HG02678 (cell line): ENCODE data around the gene DCUN1D3.
"Not testable (repeated sequence)": the region's sequence is repeated elsewhere in the genome, so short reads cannot be mapped to it uniquely, and the experiment has no call there.

Source experiments
- ATAC-seq: cut with Tn5 transposase; IDR thresholded peaks from one replicate; pipeline ENCODE4 v1.9.1; 2021; ENCODE audit warnings: mild to moderate bottlenecking, moderate library complexity; ENCODE audit not compliant: unreplicated experiment

The DCUN1D3 gene

GRCh38 chr16:20838240-20838639, 61.9 kb downstream of the DCUN1D3 start:
- no peak for ATAC-seq

DNA sequence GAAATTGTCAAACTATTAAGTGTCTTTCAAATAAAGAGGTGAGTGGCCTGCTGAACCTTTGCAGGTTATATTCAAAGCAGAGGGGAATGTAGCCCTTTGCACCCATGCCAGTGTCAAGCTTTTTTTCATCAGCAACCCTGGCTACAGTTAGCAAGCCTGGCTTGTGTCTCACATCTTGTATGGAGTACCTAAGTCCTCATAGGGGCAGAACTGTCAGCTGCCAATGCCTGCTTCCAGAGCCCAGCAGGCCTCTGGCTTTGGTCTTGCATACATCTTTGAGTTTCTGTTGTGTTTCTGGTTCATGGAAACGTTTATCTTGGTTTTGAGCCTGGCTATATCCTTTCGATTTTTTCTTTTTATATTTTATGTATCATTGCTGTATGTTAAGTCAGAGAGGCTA, 67.1 kb downstream of the DCUN1D3 start:
- ATAC-seq = no peak

- no peak for ATAC-seq
Observed at GRCh38 chr16:20830372-20830771, 69.8 kb downstream of the DCUN1D3 start.

DNA sequence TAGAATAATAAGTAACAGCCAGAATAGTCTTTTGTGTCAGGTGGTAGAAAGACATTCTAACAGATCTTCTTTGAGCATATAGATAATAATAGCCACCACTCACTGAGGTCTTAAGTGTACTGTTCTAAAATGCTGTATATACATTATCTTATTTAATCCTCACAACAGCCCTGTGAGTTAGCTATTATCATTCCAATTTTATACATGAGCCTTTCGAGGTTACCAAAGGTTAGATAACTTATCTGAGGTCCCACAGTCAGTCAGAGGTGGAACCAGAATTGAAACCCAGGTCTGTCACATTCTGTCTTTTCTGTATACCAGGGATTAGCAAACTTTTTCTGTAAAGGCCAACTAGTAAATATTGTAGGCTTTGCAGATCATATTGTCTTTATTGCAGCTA, 70.6 kb downstream of the DCUN1D3 start:
- no peak for ATAC-seq

GRCh38 chr16:20826039-20826566, 74.1 kb downstream of the DCUN1D3 start:
- no peak for ATAC-seq

GRCh38 chr16:20822521-20823325, 77.4 kb downstream of the DCUN1D3 start:
- ATAC-seq = no peak

- no peak for ATAC-seq
Observed at GRCh38 chr16:20821682-20822081, 78.5 kb downstream of the DCUN1D3 start.

DNA sequence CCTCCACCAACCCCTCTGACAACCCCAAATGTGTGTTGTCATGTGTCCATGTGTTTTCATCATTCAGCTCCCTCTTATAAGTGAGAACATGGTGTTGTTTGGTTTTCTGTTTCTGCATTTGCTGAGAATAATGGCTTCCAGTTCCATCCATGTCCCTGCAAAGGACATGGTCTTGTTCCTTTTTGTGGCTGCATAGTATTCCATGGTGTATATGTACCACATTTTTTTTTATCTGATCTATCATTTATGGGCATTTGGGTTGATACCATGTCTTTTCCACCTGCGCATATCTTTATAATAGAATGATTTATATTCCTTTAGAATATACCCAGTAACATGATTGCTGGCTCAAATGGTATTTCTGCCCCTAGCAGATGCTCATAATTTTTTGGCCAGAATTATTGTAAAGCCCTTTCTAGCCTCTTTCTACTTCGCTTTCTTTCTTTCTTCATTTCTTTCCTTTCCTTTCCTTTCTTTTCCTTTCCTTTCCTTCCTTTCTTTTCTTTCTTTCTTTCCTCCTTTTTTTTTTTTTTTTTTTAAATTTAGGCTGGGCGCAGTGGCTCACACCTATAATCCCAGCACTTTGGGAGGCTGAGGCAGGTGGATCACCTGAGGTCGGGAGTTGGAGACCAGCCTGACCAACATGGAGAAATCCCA, 81.1 kb downstream of the DCUN1D3 start:
- ATAC-seq = no peak

- ATAC-seq = no peak
Observed at GRCh38 chr16:20814784-20815183, 85.4 kb downstream of the DCUN1D3 start.

DNA sequence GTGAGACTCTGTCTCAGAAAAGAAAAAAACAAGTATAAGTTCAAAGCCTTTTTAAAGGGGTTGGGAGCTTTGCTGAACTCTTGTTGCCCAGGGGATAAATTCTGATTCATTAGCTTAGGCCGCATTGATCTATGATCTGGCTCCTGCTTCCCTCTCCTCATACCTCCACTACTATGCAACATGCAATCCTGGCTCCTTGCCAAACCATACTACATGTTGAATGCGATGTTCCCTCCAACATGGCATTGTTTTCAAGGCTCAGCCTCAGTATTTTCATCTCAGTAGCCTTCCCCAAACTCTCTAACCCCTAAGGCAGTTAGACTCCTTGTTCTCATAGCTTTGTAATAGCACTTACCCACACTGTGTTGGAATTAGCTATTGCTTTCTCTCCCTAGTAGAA, 87.6 kb downstream of the DCUN1D3 start:
- ATAC-seq = no peak

GRCh38 chr16:20811889-20812439, 88.2 kb downstream of the DCUN1D3 start:
- no peak for ATAC-seq

- ATAC-seq = no peak
Observed at GRCh38 chr16:20807862-20808261, 92.3 kb downstream of the DCUN1D3 start.

- ATAC-seq = peak; percentile 84
Observed at GRCh38 chr16:20806168-20807050, 93.7 kb downstream of the DCUN1D3 start, which contains the start of the genes ERI2 and REXO5. ERI2 (minus strand) TSS chr16:20806472; CDS start chr16:20806430, 42 bp downstream. REXO5 (plus strand) TSS chr16:20806527; CDS start chr16:20806954, 427 bp downstream.

DNA sequence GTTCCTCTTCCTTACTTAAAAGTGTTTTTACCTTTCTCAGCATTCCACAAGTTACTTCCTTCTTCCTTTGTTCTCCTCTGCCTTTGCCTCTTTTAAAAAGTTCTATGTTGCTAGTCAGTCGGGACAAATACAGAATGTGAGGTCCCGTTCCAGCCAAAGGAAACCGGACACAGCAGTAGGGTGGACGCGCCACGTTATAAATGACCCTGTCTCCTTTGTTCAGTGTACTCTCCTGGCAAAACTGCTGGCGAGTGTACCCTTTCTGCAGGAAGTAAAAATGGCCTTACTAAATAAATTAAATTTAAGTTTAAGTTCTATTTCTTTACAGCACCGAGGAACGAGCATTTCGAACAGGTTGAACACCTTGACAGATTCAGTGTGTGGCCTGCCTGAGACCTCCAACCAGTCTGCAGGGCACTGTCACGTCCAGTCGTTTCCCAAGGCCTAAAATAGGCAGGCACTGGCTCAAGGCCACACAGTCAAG, 94.4 kb downstream of the DCUN1D3 start:
- not testable (repeated sequence) for ATAC-seq
